ENCODE measurements around the gene PPM1H.

GRCh38 chr12:62771828-62772227 lies 163.1 kb downstream of the PPM1H start:
- TF ChIP-seq, protein P1, sequence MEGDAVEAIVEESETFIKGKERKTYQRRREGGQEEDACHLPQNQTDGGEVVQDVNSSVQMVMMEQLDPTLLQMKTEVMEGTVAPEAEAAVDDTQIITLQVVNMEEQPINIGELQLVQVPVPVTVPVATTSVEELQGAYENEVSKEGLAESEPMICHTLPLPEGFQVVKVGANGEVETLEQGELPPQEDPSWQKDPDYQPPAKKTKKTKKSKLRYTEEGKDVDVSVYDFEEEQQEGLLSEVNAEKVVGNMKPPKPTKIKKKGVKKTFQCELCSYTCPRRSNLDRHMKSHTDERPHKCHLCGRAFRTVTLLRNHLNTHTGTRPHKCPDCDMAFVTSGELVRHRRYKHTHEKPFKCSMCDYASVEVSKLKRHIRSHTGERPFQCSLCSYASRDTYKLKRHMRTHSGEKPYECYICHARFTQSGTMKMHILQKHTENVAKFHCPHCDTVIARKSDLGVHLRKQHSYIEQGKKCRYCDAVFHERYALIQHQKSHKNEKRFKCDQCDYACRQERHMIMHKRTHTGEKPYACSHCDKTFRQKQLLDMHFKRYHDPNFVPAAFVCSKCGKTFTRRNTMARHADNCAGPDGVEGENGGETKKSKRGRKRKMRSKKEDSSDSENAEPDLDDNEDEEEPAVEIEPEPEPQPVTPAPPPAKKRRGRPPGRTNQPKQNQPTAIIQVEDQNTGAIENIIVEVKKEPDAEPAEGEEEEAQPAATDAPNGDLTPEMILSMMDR (IDR thresholded peaks at IDR 0.05 in 4 of 5, conservative IDR thresholded peaks at IDR 0.05 in 1 of 5), result no peak
- no peak for TF ChIP-seq POLR2A (IDR thresholded peaks at IDR 0.05)

All from gastrocnemius medialis (tissue), 4 donors.